Ascending aorta (tissue), 2 donors: Measurements from ENCODE around the gene HIGD1A. TPM values are rescaled to one million over a fixed set of nuclear protein-coding genes. Genes with fewer than 3 reads are reported as not detected.

Experiments
- DNase-seq, 2 donors: peaks; one replicate each; pipeline ENCODE4 v3.0.0-alpha.2; 2019; ENCODE audit warnings: low spot score in 2 of 2
- H3K27ac ChIP-seq, 2 donors: fragments of 200-600 bp; sonication (generic); one replicate each; pipeline ENCODE4 v1.5.1; 2016 to 2017; ENCODE audit warnings: mild to moderate bottlenecking in 1 of 2
- H3K27me3 ChIP-seq: fragments of 200-600 bp; sonication (generic); one replicate; pipeline ENCODE4 v1.5.1; 2017
- H3K36me3 ChIP-seq, 2 donors: fragments of 200-600 bp; sonication (generic); one replicate each; pipeline ENCODE4 v1.5.1; 2016
- H3K4me1 ChIP-seq, 2 donors: fragments of 200-600 bp; sonication (generic); one replicate each; pipeline ENCODE4 v1.5.1; 2016 to 2017; ENCODE audit warnings: mild to moderate bottlenecking in 1 of 2
- H3K4me3 ChIP-seq, 2 donors: fragments of 200-600 bp; sonication (generic); one replicate each; pipeline ENCODE4 v1.5.1; 2016 to 2017; ENCODE audit warnings: mild to moderate bottlenecking in 1 of 2
- H3K9me3 ChIP-seq, 2 donors: fragments of 200-600 bp; sonication (generic); one replicate each; pipeline ENCODE4 v1.5.1; 2016
- intact Hi-C: fragments of 100-400 bp; cut with DNase I; formaldehyde crosslinking; loops from one replicate; pipeline ENCODE4 v1.15.1; 2023
- total RNA-seq: library from RNA; depleted of rRNA; stranded (reverse); fragments of >200 nt; gene quantifications from one replicate; pipeline ENCODE4 v1.1.0, GENCODE V29; 2016
- TF ChIP-seq, protein P1 (sequence below), 3 experiments: fragments of 200-600 bp in 2 of 3; fragments of 450-650 bp in 1 of 3; sonication (generic) in 2 of 3; IDR thresholded peaks; one replicate each; pipeline ENCODE4 v1.5.1; 2016 to 2019; ENCODE audit warnings: antibody characterized with exemption in 3 of 3, mild to moderate bottlenecking in 1 of 3, moderate library complexity in 1 of 3

HIGD1A gene
- total RNA-seq, 1 donor from 2014 or later = 109 TPM

DNA sequence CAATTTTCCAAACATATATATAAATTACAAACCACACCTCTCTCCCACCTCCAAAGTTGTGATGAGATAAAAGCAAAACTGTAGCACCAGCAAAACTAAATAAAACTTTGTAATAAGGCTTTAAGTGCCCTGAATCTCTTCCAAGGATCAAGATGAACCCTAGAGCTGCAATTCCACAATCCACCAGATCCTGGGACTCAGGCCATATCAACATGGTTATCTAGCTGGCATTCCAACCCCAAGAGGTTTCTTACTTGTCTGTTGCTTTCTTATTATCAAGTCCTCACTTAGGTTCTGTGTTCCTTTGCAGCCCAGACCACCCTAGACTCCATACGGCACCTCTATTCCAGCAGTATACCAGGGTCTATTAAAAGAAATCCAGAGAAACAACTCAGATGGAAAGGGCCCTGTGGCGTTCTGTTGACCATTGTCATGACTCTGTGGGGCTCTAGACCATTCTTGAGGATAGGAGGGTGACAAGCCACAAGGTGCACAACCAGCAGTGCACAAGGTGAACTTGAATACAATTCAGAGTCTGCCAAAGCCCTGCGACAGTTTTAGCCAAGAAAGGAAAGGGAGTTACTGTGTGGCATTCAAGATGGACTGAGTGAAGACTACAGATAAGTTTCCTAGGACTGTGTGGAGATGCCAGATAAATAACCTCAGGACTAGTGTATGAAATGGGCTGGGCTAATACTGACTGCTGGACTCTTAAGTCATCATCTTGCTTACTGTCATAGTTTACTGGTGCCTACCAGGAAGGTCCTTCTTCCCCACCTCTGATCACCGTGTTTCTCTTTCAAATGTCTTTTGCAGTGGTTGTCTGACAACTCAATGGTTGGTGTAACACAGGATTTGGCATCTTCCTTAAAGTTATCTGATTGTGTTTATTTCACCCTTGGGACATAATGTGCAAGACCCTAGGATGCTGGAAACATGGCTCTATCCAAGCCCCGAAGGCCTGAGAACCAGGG is 32.1 kb upstream of the HIGD1A start:
- no peaks in the 10 kb centered on the region for H3K4me1 ChIP-seq
- no peak overlapping the region for H3K27ac ChIP-seq
- intact Hi-C loops = no loop called here
- H3K27me3 ChIP-seq = no peaks in the 10 kb centered on the region
- no peak for DNase-seq
- no peak overlapping the region for H3K4me3 ChIP-seq
- no peaks in the 10 kb centered on the region for H3K9me3 ChIP-seq
- TF ChIP-seq, protein P1, sequence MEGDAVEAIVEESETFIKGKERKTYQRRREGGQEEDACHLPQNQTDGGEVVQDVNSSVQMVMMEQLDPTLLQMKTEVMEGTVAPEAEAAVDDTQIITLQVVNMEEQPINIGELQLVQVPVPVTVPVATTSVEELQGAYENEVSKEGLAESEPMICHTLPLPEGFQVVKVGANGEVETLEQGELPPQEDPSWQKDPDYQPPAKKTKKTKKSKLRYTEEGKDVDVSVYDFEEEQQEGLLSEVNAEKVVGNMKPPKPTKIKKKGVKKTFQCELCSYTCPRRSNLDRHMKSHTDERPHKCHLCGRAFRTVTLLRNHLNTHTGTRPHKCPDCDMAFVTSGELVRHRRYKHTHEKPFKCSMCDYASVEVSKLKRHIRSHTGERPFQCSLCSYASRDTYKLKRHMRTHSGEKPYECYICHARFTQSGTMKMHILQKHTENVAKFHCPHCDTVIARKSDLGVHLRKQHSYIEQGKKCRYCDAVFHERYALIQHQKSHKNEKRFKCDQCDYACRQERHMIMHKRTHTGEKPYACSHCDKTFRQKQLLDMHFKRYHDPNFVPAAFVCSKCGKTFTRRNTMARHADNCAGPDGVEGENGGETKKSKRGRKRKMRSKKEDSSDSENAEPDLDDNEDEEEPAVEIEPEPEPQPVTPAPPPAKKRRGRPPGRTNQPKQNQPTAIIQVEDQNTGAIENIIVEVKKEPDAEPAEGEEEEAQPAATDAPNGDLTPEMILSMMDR (IDR thresholded peaks at IDR 0.05) = no peak
- no peaks in the 10 kb centered on the region for H3K36me3 ChIP-seq

DNA sequence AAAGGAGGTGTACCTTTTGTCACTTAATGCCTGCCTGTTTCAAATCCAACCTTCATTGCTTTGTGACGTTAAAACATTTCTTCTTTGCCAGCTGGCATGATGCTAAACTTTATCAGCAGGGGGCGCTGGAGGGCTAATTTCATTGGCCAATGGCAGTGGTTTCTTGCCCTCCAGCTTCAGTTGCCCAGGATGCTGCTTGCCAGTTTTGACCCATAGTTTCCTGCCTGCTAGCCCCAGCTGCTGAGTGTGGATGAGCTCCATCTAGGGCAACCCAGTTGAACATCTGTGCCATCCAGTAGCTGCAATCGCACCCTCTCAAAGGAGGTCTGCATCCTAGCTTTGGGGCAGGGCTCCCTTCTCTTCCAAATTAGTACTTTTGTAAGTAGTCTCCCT is 27.0 kb upstream of the HIGD1A start:
- TF ChIP-seq, protein P1 (IDR thresholded peaks at IDR 0.05) = peak; percentile 63 to 80 (median 74)
- intact Hi-C loops = loop anchor here (1.0 kb wide), 2 partner anchors 8 to 50 kb away; no protein-coding TSS in a partner anchor
- Histone ChIP-seq H3K36me3 (no peaks in the 10 kb centered on the region), H3K4me3 (no peak overlapping the region), H3K4me1 (peaks cover 0 to 3% of the 10 kb centered on the region in 2 donors), H3K27me3 (no peaks in the 10 kb centered on the region), H3K9me3 (no peaks in the 10 kb centered on the region), H3K27ac (no peak overlapping the region)
- peak; percentile 18 to 89 for DNase-seq

DNA sequence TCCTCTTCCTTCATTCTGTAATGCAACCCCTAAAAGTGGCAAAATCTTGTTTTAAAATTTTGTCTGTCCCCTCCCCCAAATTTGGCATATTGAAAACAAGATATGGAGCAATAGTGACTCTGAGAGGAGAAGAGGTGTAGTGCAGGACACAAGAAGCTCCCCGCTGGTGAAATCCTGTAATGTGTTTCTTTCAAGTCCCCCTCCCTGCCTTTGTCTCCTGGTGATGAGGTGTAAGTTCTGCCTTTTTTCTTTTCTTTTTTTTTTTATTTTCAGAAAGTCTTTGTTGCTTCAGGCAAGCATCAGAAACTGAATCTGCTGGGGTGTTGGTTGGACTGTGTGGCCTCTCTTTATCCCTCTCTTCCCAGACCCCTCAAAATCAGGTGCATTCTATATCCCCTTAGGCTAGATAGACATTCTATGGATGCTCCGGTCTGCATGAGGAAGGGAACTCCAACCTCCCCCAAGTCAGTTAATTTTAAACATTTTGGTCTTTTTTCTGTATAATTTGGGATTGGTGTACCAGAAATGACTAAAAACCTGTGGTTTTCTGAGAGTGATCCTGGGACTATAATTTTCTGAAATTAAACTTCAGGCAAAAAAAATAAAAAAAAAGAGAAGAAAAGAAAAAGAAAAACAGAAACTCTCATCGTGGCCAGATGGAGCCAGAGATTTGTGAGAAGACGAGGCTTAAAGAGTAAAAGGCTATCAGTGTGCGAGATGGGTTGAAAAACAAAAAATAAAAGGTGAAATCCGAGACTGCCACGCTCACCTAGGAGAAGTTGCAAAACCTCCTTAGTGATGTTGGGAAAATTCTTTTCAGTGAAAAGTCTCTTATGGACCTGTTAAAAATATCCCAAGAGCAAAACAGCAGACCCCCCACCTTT is 26.4 kb upstream of the HIGD1A start:
- no peak overlapping the region for H3K4me3 ChIP-seq
- H3K36me3 ChIP-seq = no peaks in the 10 kb centered on the region
- TF ChIP-seq, protein P1 (IDR thresholded peaks at IDR 0.05) = peak in 2 of 3 experiments; percentile 37 to 38
- no peak overlapping the region for H3K27ac ChIP-seq
- H3K4me1 ChIP-seq = peaks cover 0 to 3% of the 10 kb centered on the region in 2 donors
- intact Hi-C loops = loop anchor here (1.0 kb wide), 2 partner anchors 9 to 51 kb away; no protein-coding TSS in a partner anchor
- no peaks in the 10 kb centered on the region for H3K9me3 ChIP-seq
- DNase-seq = no peak
- H3K27me3 ChIP-seq = no peaks in the 10 kb centered on the region

- Histone ChIP-seq H3K36me3 (no peaks in the 10 kb centered on the region), H3K27me3 (no peaks in the 10 kb centered on the region), H3K27ac (no peak overlapping the region), H3K4me3 (no peak overlapping the region), H3K4me1 (peaks cover 0 to 3% of the 10 kb centered on the region in 2 donors), H3K9me3 (no peaks in the 10 kb centered on the region)
- no peak for DNase-seq
- TF ChIP-seq, protein P1 (IDR thresholded peaks at IDR 0.05) = no peak
- intact Hi-C loops = no loop called here
Measured at GRCh38 chr3:42829628-42830436, 25.5 kb upstream of the HIGD1A start.

DNA sequence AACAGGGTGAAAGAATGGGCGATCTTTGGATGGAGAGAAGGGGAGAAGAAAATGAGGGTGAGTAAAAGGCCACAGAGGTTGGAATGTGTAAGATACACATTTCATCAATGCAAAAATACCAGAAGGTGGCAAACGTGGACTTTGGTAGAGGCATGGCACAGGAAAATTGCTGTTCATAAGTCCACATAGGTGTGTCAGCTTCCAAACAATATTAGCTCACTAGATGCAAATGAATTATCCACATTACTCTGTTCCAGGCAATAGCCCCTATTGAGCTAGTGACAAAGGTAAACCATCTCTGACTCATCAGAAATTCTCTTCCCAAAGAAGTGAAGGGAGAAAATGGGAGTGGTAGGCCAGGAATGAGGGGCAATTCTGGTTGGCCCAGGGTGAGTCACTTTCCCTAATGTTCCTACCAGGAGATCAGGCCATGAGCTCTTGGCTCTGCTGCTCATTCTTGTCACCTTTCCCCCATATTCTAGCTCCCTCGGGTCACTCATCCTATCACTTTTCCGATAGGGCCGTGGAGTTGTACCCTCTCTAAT is 24.9 kb upstream of the HIGD1A start:
- Histone ChIP-seq H3K36me3 (no peaks in the 10 kb centered on the region), H3K27me3 (no peaks in the 10 kb centered on the region), H3K9me3 (no peaks in the 10 kb centered on the region), H3K27ac (no peak overlapping the region), H3K4me3 (no peak overlapping the region), H3K4me1 (peaks cover 0 to 3% of the 10 kb centered on the region in 2 donors)
- intact Hi-C loops = no loop called here
- TF ChIP-seq, protein P1 (IDR thresholded peaks at IDR 0.05) = no peak
- no peak for DNase-seq
